HCT116 (cell line): ENCODE measurements around the gene CAPN10. TPM values are rescaled to one million over a fixed set of nuclear protein-coding genes. Genes with fewer than 3 reads are reported as not detected.

ENCODE experiments used
- ATAC-seq: fragments of 200-7000 bp; cut with Tn5 transposase; 2 replicates; pipeline ENCODE4 v1.9.1; 2020; ENCODE audit warnings: mild to moderate bottlenecking, moderate library complexity
- BruUV-seq: library from RNA; stranded (reverse); fragments of 400-500 nt; replicated peaks from 2 replicates; lab custom pipeline; 2021; lab: Mats Ljungman, UMichigan
- CTCF ChIA-PET: fragments of 300-600 bp; sonication (Branson Sonifier 250); formaldehyde crosslinking; loops from one replicate; lab custom pipeline; 2021; ENCODE audit warnings: antibody characterized with exemption; lab: Charles Lee
- POLR2A ChIA-PET: fragments of 300-600, 350-600 bp; sonication (Branson Sonifier 250); formaldehyde crosslinking; loops from one replicate; lab custom pipeline; 2021; ENCODE audit warnings: antibody characterized with exemption; lab: Charles Lee
- RAD21 ChIA-PET, 2 experiments: fragments of 300-600 bp; sonication (Branson Sonifier 250); formaldehyde crosslinking; loops; one replicate each; lab custom pipeline; 2023; ENCODE audit warnings: low total read pairs in 2 of 2; ENCODE audit not compliant: uncharacterized antibody in 2 of 2, unreplicated experiment in 2 of 2, low non-redundant PET in 1 of 2; lab: Charles Lee
- DNase-seq: peaks from one replicate; pipeline ENCODE4 v3.0.0-alpha.2; 2010; ENCODE audit warnings: low read depth, low spot score
- H2AFZ ChIP-seq: fragments of 200-600 bp; shearing (Covaris generic), sonication (generic); 2 replicates; pipeline ENCODE4 v1.6.1; 2017; ENCODE audit warnings: low read depth, mixed run types, mixed read lengths, antibody characterized with exemption, low read length; ENCODE audit not compliant: poor library complexity, severe bottlenecking
- H3K27ac ChIP-seq: 2 replicates; pipeline ENCODE4 v1.5.1; 2012; ENCODE audit warnings: low read depth, low read length
- H3K27me3 ChIP-seq: fragments of 200-600 bp; sonication (generic); 2 replicates; pipeline ENCODE4 v1.6.1; 2016; ENCODE audit warnings: mixed run types, low read length, mixed read lengths; ENCODE audit not compliant: insufficient read depth
- H3K36me3 ChIP-seq, 2 experiments: fragments of 200-500 bp in 1 of 2; fragments of 200-600 bp in 1 of 2; sonication (Bioruptor generic) in 1 of 2; sonication (generic) in 1 of 2; 2 replicates each; pipeline versions ENCODE4 v1.5.1 to v1.6.1; 2014 to 2016; ENCODE audit warnings: low read length in 2 of 2, inconsistent platforms in 1 of 2, mixed read lengths in 1 of 2, mixed run types in 1 of 2; ENCODE audit not compliant: insufficient read depth in 2 of 2, control insufficient read depth in 1 of 2
- H3K4me1 ChIP-seq, 2 experiments: fragments of 200-600 bp in 1 of 2; sonication (generic) in 1 of 2; 2 replicates each; pipeline versions ENCODE4 v1.5.1 to v1.6.1; 2012 to 2017; ENCODE audit warnings: low read length in 2 of 2, inconsistent platforms in 1 of 2, mild to moderate bottlenecking in 1 of 2, mixed read lengths in 1 of 2, mixed run types in 1 of 2, moderate library complexity in 1 of 2; ENCODE audit not compliant: insufficient read depth in 2 of 2, control insufficient read depth in 1 of 2
- H3K4me2 ChIP-seq: fragments of 200-600 bp; sonication (generic); 2 replicates; pipeline ENCODE4 v1.6.1; 2017; ENCODE audit warnings: mixed run types, low read length, mixed read lengths
- H3K4me3 ChIP-seq, 2 experiments: fragments of 200-600 bp in 1 of 2; sonication (generic) in 1 of 2; replicated peaks in 1 of 2; 2 replicates each; pipeline ENCODE4 v1.5.1; 2011 to 2016; ENCODE audit warnings: low read length in 2 of 2, control low read depth in 1 of 2, low read depth in 1 of 2, mild to moderate bottlenecking in 1 of 2, mixed read lengths in 1 of 2, mixed run types in 1 of 2
- H3K79me2 ChIP-seq: fragments of 200-600 bp; sonication (generic); 2 replicates; pipeline ENCODE4 v1.6.1; 2017; ENCODE audit warnings: mild to moderate bottlenecking, mixed run types, low read length, moderate library complexity, mixed read lengths; ENCODE audit not compliant: insufficient read depth
- H3K9ac ChIP-seq: fragments of 200-600 bp; sonication (generic); 2 replicates; pipeline ENCODE4 v1.6.1; 2016; ENCODE audit warnings: low read length, mixed read lengths
- H3K9me2 ChIP-seq: fragments of 200-600 bp; sonication (generic), shearing (Covaris generic); 2 replicates; pipeline ENCODE4 v1.6.1; 2017; ENCODE audit warnings: mixed run types, mild to moderate bottlenecking, moderate library complexity; ENCODE audit not compliant: insufficient read depth
- H3K9me3 ChIP-seq, 2 experiments: fragments of 200-500 bp in 1 of 2; fragments of 200-600 bp in 1 of 2; sonication (Bioruptor generic) in 1 of 2; sonication (generic) in 1 of 2; 2 replicates each; pipeline ENCODE4 v1.6.1; 2014 to 2017; ENCODE audit warnings: low read length in 2 of 2, mixed read lengths in 2 of 2, inconsistent platforms in 1 of 2, low read depth in 1 of 2, mild to moderate bottlenecking in 1 of 2, mixed run types in 1 of 2, moderate library complexity in 1 of 2; ENCODE audit not compliant: control insufficient read depth in 1 of 2, insufficient read depth in 1 of 2
- H4K20me1 ChIP-seq: fragments of 200-600 bp; sonication (generic), shearing (Covaris generic); 2 replicates; pipeline ENCODE4 v1.6.1; 2017; ENCODE audit warnings: mixed run types, mild to moderate bottlenecking, moderate library complexity; ENCODE audit not compliant: insufficient read depth
- CEBPB ChIP-seq: IDR thresholded peaks from 2 replicates; pipeline ENCODE4 v1.6.1; 2012; ENCODE audit warnings: low read depth
- EZH2 ChIP-seq: fragments of 200-600 bp; sonication (generic); IDR thresholded peaks from 2 replicates; pipeline ENCODE4 v1.6.1; 2017; ENCODE audit warnings: antibody characterized with exemption, mixed run types
- FOSL1 ChIP-seq: IDR thresholded peaks from 2 replicates; pipeline ENCODE4 v1.6.1; 2012; ENCODE audit warnings: low read depth
- JUND ChIP-seq: IDR thresholded peaks from 2 replicates; pipeline ENCODE4 v1.6.1; 2012
- SIN3A ChIP-seq: IDR thresholded peaks from 2 replicates; pipeline ENCODE4 v1.6.1; 2012; ENCODE audit warnings: low read depth
- SRF ChIP-seq: IDR thresholded peaks from 2 replicates; pipeline ENCODE4 v1.6.1; 2012; ENCODE audit warnings: low read depth
- YY1 ChIP-seq: IDR thresholded peaks from 2 replicates; pipeline ENCODE4 v1.6.1; 2011; ENCODE audit warnings: low read length, low read depth, moderate library complexity, mild to moderate bottlenecking; ENCODE audit not compliant: insufficient replicate concordance; ENCODE audit errors: extremely low read depth
- ZFX ChIP-seq: fragments of 450-650 bp; IDR thresholded peaks from 2 replicates; pipeline ENCODE4 v1.6.1; 2017
- intact Hi-C: fragments of 100-400 bp; cut with micrococcal nuclease; formaldehyde crosslinking; loops from 2 replicates; pipeline ENCODE4 v1.10.0; 2022
- total RNA-seq: library from RNA; stranded (reverse); gene quantifications from one replicate; pipeline ENCODE4 v1.2.1, GENCODE V29; 2021; ENCODE audit not compliant: unreplicated experiment
- TF ChIP-seq, protein P1 (sequence below): IDR thresholded peaks from 2 replicates; pipeline ENCODE4 v1.6.1; 2011; ENCODE audit warnings: mild to moderate bottlenecking, low read length, moderate library complexity; ENCODE audit not compliant: insufficient replicate concordance; ENCODE audit errors: extremely low read depth
- TF ChIP-seq, protein P2 (sequence below), 3 experiments: fragments of 200-600 bp in 1 of 3; sonication (generic) in 1 of 3; IDR thresholded peaks in 2 of 3; conservative IDR thresholded peaks in 1 of 3; 2 replicates each; pipeline ENCODE4 v1.5.1; 2012 to 2017; ENCODE audit warnings: low read depth in 2 of 3, low read length in 2 of 3, antibody characterized with exemption in 1 of 3, borderline replicate concordance in 1 of 3, control low read depth in 1 of 3, mild to moderate bottlenecking in 1 of 3, mixed read lengths in 1 of 3, mixed run types in 1 of 3, moderate library complexity in 1 of 3; ENCODE audit not compliant: insufficient read depth in 1 of 3
- TF ChIP-seq, protein P3 (sequence below): IDR thresholded peaks from 2 replicates; pipeline ENCODE4 v1.6.1; 2012
- TF ChIP-seq, protein P4 (sequence below): IDR thresholded peaks from 2 replicates; pipeline ENCODE4 v1.6.1; 2012; ENCODE audit warnings: low read depth

Gene CAPN10
- total RNA-seq, 1 experiment from 2014 or later = 40.7 TPM

DNA sequence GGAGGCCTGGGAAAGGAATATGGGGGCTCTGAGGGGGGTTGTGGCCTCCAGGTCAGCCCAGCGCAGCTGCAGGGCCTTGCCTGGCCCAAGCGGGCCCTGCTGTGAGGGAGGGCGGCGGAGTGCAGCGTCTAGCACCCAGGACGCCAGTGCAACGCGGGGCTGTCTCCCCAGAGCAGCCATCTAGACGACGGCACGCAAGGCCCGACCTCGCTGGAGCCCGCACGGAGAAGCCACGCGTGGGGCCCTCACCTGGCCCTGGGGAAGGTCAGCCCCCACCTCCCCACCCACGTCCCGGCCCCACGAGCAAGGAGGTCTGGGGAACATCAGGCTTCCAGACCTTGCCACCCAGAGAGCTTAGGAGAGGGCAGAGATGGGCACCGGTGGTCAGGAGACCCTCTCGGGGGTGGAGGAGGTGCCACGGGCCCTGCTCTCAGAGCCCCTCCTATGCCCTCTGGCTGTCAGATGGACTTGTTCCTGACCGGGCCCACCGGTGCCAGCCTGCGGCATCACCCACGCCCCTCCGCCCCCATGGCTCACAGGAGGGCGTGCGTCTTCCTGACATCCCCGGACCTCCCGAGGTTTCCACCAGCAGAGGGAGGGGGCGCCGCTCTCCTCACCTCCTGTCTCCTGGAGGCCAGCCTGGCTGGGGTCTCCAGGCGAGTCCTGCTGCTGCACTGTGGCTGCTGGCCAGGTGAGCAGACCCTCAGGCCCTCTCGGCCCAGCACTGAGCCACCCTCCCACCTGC lies 55.7 kb downstream of the CAPN10 start:
- Histone ChIP-seq H2AFZ (no peak overlapping the region), H3K4me3 (no peak overlapping the region), H3K4me1 (no peaks in the 10 kb centered on the region), H3K79me2 (no peaks in the 10 kb centered on the region), H3K36me3 (no peaks in the 10 kb centered on the region), H3K27me3 (peaks cover 14% of the 10 kb centered on the region; the same call in 1 of the 2 replicates), H4K20me1 (no peaks in the 10 kb centered on the region), H3K9me3 (no peaks in the 10 kb centered on the region)
- RAD21 ChIA-PET = no interaction called here
- POLR2A ChIA-PET = no interaction called here
- no peak for DNase-seq
- intact Hi-C loops = no loop called here
- no TSS peak for BruUV-seq
- TF ChIP-seq SIN3A (no peak), SRF (no peak), ZFX (no peak)
- TF ChIP-seq, protein P1, sequence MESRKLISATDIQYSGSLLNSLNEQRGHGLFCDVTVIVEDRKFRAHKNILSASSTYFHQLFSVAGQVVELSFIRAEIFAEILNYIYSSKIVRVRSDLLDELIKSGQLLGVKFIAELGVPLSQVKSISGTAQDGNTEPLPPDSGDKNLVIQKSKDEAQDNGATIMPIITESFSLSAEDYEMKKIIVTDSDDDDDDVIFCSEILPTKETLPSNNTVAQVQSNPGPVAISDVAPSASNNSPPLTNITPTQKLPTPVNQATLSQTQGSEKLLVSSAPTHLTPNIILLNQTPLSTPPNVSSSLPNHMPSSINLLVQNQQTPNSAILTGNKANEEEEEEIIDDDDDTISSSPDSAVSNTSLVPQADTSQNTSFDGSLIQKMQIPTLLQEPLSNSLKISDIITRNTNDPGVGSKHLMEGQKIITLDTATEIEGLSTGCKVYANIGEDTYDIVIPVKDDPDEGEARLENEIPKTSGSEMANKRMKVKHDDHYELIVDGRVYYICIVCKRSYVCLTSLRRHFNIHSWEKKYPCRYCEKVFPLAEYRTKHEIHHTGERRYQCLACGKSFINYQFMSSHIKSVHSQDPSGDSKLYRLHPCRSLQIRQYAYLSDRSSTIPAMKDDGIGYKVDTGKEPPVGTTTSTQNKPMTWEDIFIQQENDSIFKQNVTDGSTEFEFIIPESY = no peak
- TF ChIP-seq, all 23 proteins: peak for 0
- no peak for ATAC-seq
- Histone ChIP-seq H3K27ac (no peak overlapping the region), H3K9ac (no peak overlapping the region), H3K9me2 (no peaks in the 10 kb centered on the region), H3K4me2 (no peak overlapping the region)
- CTCF ChIA-PET = no interaction called here

DNA sequence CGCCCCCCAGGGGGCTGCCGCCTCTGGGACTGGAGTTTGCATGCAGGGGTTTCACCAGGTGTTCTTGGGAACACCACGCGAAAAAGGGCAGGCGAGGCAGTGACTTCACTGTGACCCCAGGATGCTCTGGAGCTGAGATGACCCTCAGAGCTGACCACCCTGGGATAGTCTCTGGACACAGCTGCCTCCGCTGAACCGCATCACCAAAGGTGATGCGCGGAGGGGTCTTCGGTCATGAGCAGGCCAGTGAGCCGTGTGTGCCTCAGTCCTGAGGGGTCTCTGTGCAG lies 56.2 kb downstream of the CAPN10 start:
- CTCF ChIA-PET = no interaction called here
- POLR2A ChIA-PET = no interaction called here
- H3K36me3 ChIP-seq = no peaks in the 10 kb centered on the region
- no peaks in the 10 kb centered on the region for H4K20me1 ChIP-seq
- intact Hi-C loops = no loop called here
- H3K9me2 ChIP-seq = no peaks in the 10 kb centered on the region
- no peak overlapping the region for H3K4me3 ChIP-seq
- H3K27me3 ChIP-seq = peaks cover 14% of the 10 kb centered on the region; the same call in 1 of the 2 replicates
- DNase-seq (no peak), ATAC-seq (no peak)
- H2AFZ ChIP-seq = no peak overlapping the region
- H3K4me1 ChIP-seq = no peaks in the 10 kb centered on the region
- H3K79me2 ChIP-seq = no peaks in the 10 kb centered on the region
- H3K4me2 ChIP-seq = no peak overlapping the region
- RAD21 ChIA-PET = no interaction called here
- no peaks in the 10 kb centered on the region for H3K9me3 ChIP-seq
- H3K9ac ChIP-seq = no peak overlapping the region
- no TSS peak for BruUV-seq
- no peak overlapping the region; the same call in 1 of the 2 replicates for H3K27ac ChIP-seq
- TF ChIP-seq YY1 (no peak), JUND (no peak), FOSL1 (no peak), ZFX (no peak), EZH2 (no peak), SRF (no peak), CEBPB (no peak)
- TF ChIP-seq, protein P2, sequence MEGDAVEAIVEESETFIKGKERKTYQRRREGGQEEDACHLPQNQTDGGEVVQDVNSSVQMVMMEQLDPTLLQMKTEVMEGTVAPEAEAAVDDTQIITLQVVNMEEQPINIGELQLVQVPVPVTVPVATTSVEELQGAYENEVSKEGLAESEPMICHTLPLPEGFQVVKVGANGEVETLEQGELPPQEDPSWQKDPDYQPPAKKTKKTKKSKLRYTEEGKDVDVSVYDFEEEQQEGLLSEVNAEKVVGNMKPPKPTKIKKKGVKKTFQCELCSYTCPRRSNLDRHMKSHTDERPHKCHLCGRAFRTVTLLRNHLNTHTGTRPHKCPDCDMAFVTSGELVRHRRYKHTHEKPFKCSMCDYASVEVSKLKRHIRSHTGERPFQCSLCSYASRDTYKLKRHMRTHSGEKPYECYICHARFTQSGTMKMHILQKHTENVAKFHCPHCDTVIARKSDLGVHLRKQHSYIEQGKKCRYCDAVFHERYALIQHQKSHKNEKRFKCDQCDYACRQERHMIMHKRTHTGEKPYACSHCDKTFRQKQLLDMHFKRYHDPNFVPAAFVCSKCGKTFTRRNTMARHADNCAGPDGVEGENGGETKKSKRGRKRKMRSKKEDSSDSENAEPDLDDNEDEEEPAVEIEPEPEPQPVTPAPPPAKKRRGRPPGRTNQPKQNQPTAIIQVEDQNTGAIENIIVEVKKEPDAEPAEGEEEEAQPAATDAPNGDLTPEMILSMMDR (IDR thresholded peaks at IDR 0.05 in 2 of 3, conservative IDR thresholded peaks at IDR 0.05 in 1 of 3; ENCODE audit: borderline replicate concordance in 1 of 3, insufficient read depth in 1 of 3, low read depth in 2 of 3, low read length in 2 of 3) = no peak
- TF ChIP-seq, protein P3, sequence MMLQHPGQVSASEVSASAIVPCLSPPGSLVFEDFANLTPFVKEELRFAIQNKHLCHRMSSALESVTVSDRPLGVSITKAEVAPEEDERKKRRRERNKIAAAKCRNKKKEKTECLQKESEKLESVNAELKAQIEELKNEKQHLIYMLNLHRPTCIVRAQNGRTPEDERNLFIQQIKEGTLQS = no peak
- TF ChIP-seq, protein P4, sequence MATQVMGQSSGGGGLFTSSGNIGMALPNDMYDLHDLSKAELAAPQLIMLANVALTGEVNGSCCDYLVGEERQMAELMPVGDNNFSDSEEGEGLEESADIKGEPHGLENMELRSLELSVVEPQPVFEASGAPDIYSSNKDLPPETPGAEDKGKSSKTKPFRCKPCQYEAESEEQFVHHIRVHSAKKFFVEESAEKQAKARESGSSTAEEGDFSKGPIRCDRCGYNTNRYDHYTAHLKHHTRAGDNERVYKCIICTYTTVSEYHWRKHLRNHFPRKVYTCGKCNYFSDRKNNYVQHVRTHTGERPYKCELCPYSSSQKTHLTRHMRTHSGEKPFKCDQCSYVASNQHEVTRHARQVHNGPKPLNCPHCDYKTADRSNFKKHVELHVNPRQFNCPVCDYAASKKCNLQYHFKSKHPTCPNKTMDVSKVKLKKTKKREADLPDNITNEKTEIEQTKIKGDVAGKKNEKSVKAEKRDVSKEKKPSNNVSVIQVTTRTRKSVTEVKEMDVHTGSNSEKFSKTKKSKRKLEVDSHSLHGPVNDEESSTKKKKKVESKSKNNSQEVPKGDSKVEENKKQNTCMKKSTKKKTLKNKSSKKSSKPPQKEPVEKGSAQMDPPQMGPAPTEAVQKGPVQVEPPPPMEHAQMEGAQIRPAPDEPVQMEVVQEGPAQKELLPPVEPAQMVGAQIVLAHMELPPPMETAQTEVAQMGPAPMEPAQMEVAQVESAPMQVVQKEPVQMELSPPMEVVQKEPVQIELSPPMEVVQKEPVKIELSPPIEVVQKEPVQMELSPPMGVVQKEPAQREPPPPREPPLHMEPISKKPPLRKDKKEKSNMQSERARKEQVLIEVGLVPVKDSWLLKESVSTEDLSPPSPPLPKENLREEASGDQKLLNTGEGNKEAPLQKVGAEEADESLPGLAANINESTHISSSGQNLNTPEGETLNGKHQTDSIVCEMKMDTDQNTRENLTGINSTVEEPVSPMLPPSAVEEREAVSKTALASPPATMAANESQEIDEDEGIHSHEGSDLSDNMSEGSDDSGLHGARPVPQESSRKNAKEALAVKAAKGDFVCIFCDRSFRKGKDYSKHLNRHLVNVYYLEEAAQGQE = no peak
